ENCODE measurements around the gene TEX2. TPM values are rescaled to one million over a fixed set of nuclear protein-coding genes. Genes with fewer than 3 reads are reported as not detected.

TEX2 gene
- total and polyA plus RNA-seq, 2 of the 13 experiments (the other 11 are each of a cell fraction or from before 2014, with no cell fraction given): 21.4 to 37.7 TPM

DNA sequence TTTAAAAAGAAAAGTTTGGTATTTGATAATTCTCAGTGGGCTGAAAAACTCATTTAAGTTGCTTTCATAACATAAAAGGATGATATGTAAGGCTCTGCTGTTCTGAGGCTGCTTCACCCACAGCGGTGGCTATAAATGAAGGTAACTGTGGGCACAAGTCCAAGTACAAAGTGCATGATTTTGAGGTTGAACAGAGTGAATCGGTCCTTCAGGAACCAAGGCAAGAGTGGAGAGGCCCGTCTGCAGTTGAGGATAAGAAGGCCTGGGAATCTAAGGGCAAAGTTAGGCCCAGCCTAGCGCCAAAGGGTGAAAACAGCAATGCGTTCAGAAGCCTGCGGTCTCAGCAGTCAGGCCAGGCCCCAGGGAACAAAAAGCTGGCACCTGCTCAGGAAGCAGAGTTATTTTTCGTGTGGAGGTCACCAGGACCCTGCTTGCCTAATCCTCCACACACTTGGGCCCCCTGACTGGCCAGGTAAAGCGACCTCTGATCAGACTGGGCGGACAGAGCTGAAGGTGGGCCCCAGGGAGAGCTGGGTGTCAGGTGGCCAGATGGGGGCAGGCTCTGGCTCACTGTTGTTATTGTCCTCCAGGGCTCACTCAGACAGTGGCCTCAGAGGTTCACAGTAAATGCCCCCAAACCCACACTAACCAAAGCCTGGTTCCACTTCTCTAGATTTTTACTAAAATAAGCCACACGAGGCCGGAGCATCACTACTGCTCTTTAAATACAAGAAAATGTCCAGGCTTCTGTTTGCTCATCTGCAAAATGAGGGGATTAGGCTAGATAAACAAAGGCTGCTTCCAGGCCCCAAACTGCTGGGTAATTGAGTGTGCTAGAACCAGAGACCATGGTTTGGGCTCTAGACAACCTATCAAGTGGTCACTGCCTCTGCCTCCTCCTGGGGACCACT, 46.5 kb downstream of the TEX2 start (continued):
- TF ChIP-seq, protein P1, sequence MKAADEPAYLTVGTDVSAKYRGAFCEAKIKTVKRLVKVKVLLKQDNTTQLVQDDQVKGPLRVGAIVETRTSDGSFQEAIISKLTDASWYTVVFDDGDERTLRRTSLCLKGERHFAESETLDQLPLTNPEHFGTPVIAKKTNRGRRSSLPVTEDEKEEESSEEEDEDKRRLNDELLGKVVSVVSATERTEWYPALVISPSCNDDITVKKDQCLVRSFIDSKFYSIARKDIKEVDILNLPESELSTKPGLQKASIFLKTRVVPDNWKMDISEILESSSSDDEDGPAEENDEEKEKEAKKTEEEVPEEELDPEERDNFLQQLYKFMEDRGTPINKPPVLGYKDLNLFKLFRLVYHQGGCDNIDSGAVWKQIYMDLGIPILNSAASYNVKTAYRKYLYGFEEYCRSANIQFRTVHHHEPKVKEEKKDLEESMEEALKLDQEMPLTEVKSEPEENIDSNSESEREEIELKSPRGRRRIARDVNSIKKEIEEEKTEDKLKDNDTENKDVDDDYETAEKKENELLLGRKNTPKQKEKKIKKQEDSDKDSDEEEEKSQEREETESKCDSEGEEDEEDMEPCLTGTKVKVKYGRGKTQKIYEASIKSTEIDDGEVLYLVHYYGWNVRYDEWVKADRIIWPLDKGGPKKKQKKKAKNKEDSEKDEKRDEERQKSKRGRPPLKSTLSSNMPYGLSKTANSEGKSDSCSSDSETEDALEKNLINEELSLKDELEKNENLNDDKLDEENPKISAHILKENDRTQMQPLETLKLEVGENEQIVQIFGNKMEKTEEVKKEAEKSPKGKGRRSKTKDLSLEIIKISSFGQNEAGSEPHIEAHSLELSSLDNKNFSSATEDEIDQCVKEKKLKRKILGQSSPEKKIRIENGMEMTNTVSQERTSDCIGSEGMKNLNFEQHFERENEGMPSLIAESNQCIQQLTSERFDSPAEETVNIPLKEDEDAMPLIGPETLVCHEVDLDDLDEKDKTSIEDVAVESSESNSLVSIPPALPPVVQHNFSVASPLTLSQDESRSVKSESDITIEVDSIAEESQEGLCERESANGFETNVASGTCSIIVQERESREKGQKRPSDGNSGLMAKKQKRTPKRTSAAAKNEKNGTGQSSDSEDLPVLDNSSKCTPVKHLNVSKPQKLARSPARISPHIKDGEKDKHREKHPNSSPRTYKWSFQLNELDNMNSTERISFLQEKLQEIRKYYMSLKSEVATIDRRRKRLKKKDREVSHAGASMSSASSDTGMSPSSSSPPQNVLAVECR (CRISPR knock-in tag; IDR thresholded peaks at IDR 0.05; ENCODE audit: borderline replicate concordance): peak; percentile 82; the same call in 1 of the 2 replicates
- TF ChIP-seq PRPF4 (IDR thresholded peaks at IDR 0.05; ENCODE audit: low read depth, low read length, poor library complexity, severe bottlenecking): no peak
- no peak; the same call in 1 of the 2 replicates for TF ChIP-seq ZNF556 (CRISPR knock-in tag; IDR thresholded peaks at IDR 0.05; ENCODE audit: borderline replicate concordance)
- TF ChIP-seq ZNF18 (CRISPR knock-in tag; IDR thresholded peaks at IDR 0.05; ENCODE audit: insufficient replicate concordance): peak; percentile 24
- TF ChIP-seq CTCF (CRISPR knock-in tag; IDR thresholded peaks at IDR 0.05): peak; percentile 93
- TF ChIP-seq ZNF746 (CRISPR knock-in tag; IDR thresholded peaks at IDR 0.05): peak; percentile 89; the same call in 1 of the 2 replicates
- TF ChIP-seq ZMYM4 (CRISPR knock-in tag; IDR thresholded peaks at IDR 0.05): peak; percentile 89
- TF ChIP-seq, protein P2, sequence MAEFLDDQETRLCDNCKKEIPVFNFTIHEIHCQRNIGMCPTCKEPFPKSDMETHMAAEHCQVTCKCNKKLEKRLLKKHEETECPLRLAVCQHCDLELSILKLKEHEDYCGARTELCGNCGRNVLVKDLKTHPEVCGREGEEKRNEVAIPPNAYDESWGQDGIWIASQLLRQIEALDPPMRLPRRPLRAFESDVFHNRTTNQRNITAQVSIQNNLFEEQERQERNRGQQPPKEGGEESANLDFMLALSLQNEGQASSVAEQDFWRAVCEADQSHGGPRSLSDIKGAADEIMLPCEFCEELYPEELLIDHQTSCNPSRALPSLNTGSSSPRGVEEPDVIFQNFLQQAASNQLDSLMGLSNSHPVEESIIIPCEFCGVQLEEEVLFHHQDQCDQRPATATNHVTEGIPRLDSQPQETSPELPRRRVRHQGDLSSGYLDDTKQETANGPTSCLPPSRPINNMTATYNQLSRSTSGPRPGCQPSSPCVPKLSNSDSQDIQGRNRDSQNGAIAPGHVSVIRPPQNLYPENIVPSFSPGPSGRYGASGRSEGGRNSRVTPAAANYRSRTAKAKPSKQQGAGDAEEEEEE (CRISPR knock-in tag; IDR thresholded peaks at IDR 0.05; ENCODE audit: borderline replicate concordance): no peak
- TF ChIP-seq PAWR (CRISPR knock-in tag; IDR thresholded peaks at IDR 0.05; ENCODE audit: borderline replicate concordance): 0 out of 2 replicates have a peak, but pooled peaks have one; percentile 57
- TF ChIP-seq ZSCAN22 (CRISPR knock-in tag; IDR thresholded peaks at IDR 0.05): no peak
- TF ChIP-seq GATAD1 (CRISPR knock-in tag; IDR thresholded peaks at IDR 0.05): peak; percentile 62; the same call in 1 of the 2 replicates
- peak; percentile 100 for TF ChIP-seq ZBTB7B (CRISPR knock-in tag; IDR thresholded peaks at IDR 0.05)
- no peak for TF ChIP-seq EEA1 (CRISPR knock-in tag; IDR thresholded peaks at IDR 0.05; ENCODE audit: borderline replicate concordance)
- no peak for TF ChIP-seq FOSL1 (CRISPR knock-in tag; IDR thresholded peaks at IDR 0.05; ENCODE audit: borderline replicate concordance)
- TF ChIP-seq WIZ (CRISPR knock-in tag; IDR thresholded peaks at IDR 0.05): no peak
- TF ChIP-seq FOXJ3 (CRISPR knock-in tag; IDR thresholded peaks at IDR 0.05; ENCODE audit: borderline replicate concordance): peak; percentile 92
- TF ChIP-seq SYNCRIP (IDR thresholded peaks at IDR 0.05; ENCODE audit: insufficient read depth, low read depth, low read length): no peak
- TF ChIP-seq NR2F6 (IDR thresholded peaks at IDR 0.05): peak; percentile 82
- peak; percentile 90 for TF ChIP-seq NR2F6 (CRISPR knock-in tag; IDR thresholded peaks at IDR 0.05)

All from HepG2 (cell line).